SHP77 treated with DMSO at 0.1 percent for 48 hours (cell line): Measurements from ENCODE around the gene TRABD.
"Not testable (repeated sequence)": the region's sequence is repeated elsewhere in the genome, so short reads cannot be mapped to it uniquely, and the experiment has no call there.

Source experiments
- DNase-seq: peaks from one replicate; lab custom pipeline; 2025; lab: John Stamatoyannopoulos, UW

TRABD gene

GRCh38 chr22:50151571-50152537 lies 33.9 kb upstream of the TRABD start:
- DNase-seq: no peak

DNA sequence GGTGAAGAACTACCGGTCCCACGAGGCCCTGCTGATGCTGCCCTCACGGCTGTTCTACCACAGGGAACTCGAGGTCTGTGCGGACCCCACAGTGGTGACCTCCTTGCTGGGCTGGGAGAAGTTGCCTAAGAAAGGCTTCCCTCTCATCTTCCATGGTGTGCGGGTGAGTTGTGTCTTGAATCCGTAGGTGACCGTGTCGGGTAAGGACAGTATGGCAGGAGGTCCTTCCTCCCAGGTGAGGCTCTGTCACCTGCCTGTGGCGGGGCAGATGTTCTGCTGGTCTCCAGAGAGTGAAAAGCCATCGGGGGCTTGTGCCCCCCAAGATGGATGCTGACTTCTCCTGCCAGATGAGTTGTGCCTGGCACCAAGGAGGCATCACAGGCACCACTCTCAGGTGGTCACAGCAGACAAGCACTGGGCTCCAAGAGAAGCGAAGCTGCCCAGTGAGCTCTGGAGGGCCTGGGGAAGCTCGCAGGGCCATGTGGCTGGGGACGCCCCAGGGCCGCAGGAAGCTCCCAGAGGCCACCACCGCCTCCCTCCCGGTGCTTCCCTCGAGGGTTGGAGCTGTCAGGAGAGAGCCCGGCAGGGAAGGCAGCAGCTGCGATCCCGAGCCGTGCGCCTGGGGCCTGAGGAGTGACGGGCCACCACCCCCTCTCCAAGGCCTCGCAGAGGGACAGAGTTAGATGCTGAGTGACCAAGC lies 32.5 kb upstream of the TRABD start:
- DNase-seq: no peak

DNA sequence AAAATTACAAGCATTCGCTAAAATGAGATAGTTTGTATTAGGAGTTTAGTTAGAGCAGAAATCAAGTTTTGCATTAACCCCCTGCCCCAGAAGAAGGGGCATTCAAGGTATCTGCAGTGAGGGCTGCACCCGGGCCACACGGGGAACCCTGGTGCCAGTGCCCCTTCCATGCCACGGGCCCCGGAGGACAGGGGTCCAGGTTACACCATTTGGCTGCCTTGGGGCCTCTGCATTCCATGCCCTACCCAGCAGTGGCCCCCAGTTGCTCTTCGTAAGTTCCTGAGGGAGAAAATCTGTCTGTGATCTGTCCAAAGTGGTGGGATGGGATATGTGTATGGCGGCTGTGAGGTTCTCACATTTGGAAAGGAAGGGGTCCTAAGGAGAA lies 32.0 kb upstream of the TRABD start:
- no peak for DNase-seq

- no peak for DNase-seq
These were observed 27.9 kb upstream of the TRABD start for GRCh38 chr22:50157709-50158375.

DNA sequence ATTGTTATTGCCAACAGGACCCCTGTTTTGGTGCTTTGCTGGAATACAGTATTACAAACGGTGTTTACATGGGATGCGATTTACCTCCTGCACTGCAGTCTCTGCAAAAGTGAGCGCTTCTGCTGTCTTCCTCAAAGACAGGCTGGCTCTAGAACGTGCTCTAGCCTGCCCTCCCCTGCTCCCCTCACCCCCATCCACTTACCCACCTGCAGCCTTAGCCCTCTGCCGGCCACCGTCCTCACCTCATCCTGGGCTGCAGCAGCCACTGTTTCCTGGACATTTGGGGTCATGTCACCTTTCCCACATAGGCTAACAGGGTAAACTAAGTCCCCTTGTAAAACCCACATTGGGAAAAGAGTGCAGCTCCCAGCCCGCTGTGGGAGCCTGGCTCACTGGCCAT lies 24.8 kb upstream of the TRABD start:
- no peak for DNase-seq

- no peak for DNase-seq
These were observed 24.0 kb upstream of the TRABD start for GRCh38 chr22:50161508-50162390.

GRCh38 chr22:50162391-50162956 lies 23.2 kb upstream of the TRABD start:
- no peak for DNase-seq

DNA sequence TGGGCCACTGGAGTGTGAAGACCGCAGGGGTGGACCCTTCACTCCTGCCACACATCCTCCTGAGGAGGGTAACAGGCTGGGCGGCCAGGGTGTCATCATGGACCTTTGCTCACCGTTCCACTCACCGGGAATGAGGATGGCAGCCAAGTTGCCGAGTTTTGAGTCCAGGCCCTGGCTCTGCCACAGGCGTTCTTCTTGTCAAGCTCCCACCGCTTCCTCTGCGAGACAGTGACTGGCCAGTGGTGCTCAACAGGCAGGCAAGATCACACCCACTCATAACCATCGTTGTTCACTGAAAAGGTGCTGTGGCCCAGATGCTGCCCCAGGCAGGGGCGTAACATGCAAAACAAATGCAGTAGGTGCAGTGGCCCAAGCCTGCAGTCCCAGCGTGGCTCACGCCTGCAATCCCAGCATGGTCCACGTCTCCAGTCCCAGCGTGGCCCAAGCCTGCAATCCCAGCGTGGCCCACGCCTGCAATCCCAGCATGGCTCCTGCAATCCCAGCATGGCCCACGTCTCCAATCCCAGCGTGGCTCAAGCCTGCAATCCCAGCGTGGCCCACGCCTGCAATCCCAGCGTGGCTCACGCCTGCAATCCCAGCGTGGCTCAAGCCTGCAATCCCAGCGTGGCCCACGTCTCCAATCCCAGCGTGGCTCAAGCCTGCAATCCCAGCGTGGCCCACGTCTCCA lies 20.1 kb upstream of the TRABD start:
- no peak for DNase-seq

- DNase-seq: no peak
These were observed 17.8 kb upstream of the TRABD start for GRCh38 chr22:50167689-50168489.

DNA sequence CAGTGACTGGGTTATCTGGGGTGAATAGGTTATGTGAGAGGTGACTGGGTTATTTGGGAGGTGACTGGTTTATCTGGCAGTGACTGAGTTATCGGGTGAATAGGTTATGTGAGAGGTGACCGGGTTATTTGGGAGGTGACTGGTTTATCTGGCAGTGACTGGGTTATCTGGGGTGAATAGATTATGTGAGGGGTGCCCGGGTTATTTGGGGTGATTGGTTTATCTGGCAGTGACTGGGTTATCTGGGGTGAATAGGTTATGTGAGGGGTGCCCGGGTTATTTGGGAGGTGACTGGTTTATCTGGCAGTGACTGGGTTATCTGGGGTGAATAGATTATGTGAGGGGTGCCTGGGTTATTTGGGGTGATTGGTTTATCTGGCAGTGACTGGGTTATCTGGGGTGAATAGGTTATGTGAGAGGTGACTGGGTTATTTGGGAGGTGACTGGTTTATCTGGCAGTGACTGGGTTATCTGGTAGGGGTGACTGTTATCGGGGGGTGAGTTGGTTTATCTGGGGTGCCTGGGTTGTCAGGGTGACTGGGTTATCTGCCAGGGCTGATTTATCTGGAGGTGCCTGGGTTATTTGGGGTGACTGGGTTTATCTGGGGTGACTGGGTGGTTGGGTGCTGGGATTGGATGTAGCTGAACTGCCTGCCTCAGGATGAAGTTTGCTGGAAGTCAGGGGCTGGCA lies 17.1 kb upstream of the TRABD start:
- not testable (repeated sequence) for DNase-seq

DNA sequence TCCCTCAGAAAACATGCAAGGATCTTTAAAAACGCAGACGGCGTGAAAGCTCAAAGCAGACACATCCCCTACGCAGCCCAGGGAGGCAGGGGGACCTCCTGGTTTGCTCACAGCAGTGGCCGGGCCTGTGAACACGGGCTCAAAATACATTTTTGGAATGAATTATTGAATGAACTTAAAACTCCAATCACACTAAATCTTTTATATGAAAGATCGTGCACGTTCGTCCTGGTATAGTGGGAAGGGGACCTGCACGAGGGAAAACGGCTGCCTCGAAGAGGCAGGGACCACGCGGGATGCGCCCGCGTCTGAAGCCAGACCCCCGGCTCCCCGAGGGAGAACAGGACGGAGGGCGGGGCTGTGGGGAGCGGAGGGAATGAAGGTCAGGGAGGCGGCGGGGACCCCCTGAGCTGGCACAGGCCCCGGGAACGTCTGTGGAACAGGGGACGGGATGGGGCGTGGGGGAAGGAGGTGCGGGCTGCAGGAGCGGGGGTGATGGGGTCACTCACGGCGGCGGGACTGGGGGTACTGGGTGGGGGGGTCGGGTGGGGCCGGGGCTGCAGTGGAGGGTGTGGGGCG lies 16.4 kb upstream of the TRABD start:
- no peak for DNase-seq

DNA sequence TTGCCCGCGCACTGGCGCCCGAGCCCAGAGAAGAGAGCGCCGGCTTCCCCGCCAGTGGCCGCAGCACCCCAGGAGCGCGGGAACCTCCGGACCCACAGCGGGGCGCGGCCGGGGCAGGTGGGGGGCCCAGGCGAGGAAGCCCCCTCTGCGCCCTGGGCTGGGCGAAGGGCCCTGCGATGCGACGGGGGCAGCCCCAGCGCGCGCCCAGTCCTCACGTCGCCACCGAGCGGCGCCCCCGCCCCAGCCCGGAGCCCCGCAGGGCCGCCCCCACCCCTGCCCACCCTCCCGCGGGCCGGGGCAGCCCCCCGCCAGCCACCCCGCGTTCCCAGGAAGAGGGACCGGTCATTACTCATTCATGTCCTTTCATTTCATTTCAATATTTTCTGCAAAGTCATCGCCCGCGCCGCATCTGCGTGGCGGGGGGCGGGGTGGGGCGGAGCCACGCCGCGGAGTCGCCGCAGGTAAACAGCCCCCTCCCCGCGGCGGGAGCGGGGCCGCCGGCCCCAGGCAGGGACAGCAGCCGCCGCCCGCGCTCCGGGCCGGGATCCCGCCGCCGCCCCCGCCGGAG lies 15.9 kb upstream of the TRABD start:
- peak; percentile 15 for DNase-seq

DNA sequence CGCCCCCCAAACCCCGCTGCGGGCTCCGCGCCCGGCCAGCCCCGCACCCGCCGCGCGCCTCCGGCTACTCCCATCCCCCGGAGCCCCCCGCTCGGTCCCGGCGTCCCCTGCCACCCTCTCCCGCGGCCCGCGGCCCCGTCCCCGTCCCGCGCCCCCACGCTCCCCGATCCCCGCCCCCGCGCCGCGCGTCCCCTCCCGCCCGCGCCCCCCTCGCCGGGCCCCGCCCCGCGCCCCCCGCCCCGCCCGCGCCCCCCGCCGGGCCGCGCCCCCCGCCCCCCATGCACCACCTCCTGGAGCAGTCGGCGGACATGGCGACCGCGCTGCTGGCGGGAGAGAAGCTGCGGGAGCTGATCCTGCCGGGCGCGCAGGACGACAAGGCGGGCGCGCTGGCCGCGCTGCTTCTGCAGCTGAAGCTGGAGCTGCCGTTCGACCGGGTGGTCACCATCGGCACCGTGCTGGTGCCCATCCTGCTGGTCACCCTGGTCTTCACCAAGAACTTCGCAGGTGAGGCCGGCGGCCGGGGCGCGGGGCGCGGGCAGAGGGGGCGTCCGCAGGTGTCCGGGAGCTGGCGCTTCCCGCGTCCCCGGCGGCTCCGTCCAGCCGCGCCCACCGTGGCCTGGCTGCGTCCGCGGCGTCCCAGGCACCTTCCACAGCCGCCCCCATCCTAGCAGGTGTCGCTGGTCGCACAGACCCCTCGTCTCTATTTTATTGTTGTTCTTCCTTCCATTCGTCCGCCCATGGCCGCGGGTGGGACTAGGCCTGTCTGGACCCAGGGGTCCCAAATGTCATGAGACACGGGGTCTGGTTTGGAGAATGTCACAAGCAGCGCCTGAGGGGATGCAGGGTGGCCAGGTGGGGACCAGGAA lies 15.0 kb upstream of the TRABD start, which contains the start of gene PANX2:
PANX2 (plus strand) TSS at position 279 of the 866 bp plus-strand sequence; CDS start at position 279, 0 bp downstream.
- DNase-seq: no peak

GRCh38 chr22:50171319-50171964 lies 14.3 kb upstream of the TRABD start:
- no peak for DNase-seq

DNA sequence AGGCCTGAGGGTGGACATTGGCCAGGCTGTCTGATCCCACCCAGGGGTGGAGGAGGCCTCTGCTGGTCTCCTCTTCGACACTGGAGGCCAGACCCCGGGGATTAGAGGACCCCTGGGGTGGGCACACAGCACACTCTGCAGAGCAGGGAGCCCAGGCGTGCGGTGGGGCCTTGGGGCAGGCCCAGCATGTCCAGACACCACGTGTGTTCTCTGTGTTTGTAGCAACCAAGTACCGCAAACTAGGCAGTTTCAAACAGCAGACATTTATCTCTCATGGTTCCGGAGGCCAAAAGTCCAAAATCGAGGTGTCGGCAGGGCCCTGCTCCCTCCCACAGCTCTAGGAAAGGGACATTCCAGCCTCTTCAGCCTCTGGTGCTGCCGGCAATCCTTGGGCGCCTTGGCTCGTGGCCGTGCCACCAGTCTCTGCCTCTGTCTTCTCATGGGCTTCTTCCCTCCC lies 13.7 kb upstream of the TRABD start:
- DNase-seq: no peak

GRCh38 chr22:50173311-50173982 lies 12.3 kb upstream of the TRABD start:
- DNase-seq: no peak
